ENCODE data around the gene WDFY4.

GRCh38 chr10:49007129-49007528, 322.5 kb downstream of the WDFY4 start:
- TF ChIP-seq ISL1 (CRISPR knock-in tag; IDR thresholded peaks at IDR 0.05) (no peak), OSR1 (CRISPR knock-in tag; IDR thresholded peaks at IDR 0.05) (no peak), ARNTL (CRISPR knock-in tag; IDR thresholded peaks at IDR 0.05; ENCODE audit: borderline replicate concordance, low read depth) (no peak), RARB (CRISPR knock-in tag; IDR thresholded peaks at IDR 0.05) (no peak), ZFP30 (CRISPR knock-in tag; IDR thresholded peaks at IDR 0.05) (no peak), ZFP3 (CRISPR knock-in tag; IDR thresholded peaks at IDR 0.05) (no peak)
